Thoracic aorta (tissue), 2 donors: ENCODE measurements around the gene LILRB5. TPM values are rescaled to one million over a fixed set of nuclear protein-coding genes. Genes with fewer than 3 reads are reported as not detected.
"Not testable (repeated sequence)": the region's sequence is repeated elsewhere in the genome, so short reads cannot be mapped to it uniquely, and the experiment has no call there.

Experiments used
- ATAC-seq: fragments of 150-250 bp; one replicate; pipeline ENCODE4 v1.8.0; 2017; ENCODE audit warnings: low read depth; ENCODE audit not compliant: insufficient number of reproducible peaks, low FRiP score
- DNase-seq: peaks from one replicate; pipeline ENCODE4 v3.0.0-alpha.2; 2020; ENCODE audit warnings: low spot score
- H3K27ac ChIP-seq, 2 donors: fragments of 200-600 bp; sonication (generic); 1 replicate in 1 of 2; 2 replicates in 1 of 2; pipeline ENCODE4 v1.5.1; 2016; ENCODE audit warnings: mild to moderate bottlenecking in 2 of 2, moderate library complexity in 2 of 2
- H3K27me3 ChIP-seq: fragments of 200-600 bp; sonication (generic); replicated peaks from 2 replicates; pipeline ENCODE4 v1.6.0; 2016; ENCODE audit warnings: mild to moderate bottlenecking; ENCODE audit not compliant: insufficient read depth
- H3K36me3 ChIP-seq: fragments of 200-600 bp; sonication (generic); one replicate; pipeline ENCODE4 v1.5.1; 2016
- H3K4me1 ChIP-seq, 2 donors: fragments of 200-600 bp; sonication (generic); 1 replicate in 1 of 2; 2 replicates in 1 of 2; pipeline versions ENCODE4 v1.5.1 to v1.6.0; 2016; ENCODE audit warnings: low read depth in 2 of 2, mild to moderate bottlenecking in 1 of 2; ENCODE audit not compliant: control insufficient read depth in 1 of 2
- H3K4me3 ChIP-seq: fragments of 200-600 bp; sonication (generic); 2 replicates; pipeline ENCODE4 v1.5.1; 2016; ENCODE audit warnings: mild to moderate bottlenecking
- H3K9me3 ChIP-seq: fragments of 200-600 bp; sonication (generic); 2 replicates; pipeline ENCODE4 v1.5.1; 2016
- total RNA-seq, 2 donors: library from RNA; depleted of rRNA; stranded (reverse); fragments of >200 nt; gene quantifications; one replicate each; pipeline versions ENCODE4 v1.1.0 to v1.2.3, GENCODE V29; 2016
- TF ChIP-seq, protein P1 (sequence below): fragments of 200-600 bp; sonication (generic); IDR thresholded peaks from one replicate; pipeline ENCODE4 v1.5.1; 2019; ENCODE audit warnings: antibody characterized with exemption

The LILRB5 gene
- total RNA-seq, 2 donors from 2014 or later: 17.6 to 60.4 TPM

GRCh38 chr19:54247106-54247930, 9.8 kb downstream of the LILRB5 start:
- H3K9me3 ChIP-seq: no peaks in the 10 kb centered on the region
- no peak overlapping the region for H3K27ac ChIP-seq
- no peak for DNase-seq
- TF ChIP-seq, protein P1, sequence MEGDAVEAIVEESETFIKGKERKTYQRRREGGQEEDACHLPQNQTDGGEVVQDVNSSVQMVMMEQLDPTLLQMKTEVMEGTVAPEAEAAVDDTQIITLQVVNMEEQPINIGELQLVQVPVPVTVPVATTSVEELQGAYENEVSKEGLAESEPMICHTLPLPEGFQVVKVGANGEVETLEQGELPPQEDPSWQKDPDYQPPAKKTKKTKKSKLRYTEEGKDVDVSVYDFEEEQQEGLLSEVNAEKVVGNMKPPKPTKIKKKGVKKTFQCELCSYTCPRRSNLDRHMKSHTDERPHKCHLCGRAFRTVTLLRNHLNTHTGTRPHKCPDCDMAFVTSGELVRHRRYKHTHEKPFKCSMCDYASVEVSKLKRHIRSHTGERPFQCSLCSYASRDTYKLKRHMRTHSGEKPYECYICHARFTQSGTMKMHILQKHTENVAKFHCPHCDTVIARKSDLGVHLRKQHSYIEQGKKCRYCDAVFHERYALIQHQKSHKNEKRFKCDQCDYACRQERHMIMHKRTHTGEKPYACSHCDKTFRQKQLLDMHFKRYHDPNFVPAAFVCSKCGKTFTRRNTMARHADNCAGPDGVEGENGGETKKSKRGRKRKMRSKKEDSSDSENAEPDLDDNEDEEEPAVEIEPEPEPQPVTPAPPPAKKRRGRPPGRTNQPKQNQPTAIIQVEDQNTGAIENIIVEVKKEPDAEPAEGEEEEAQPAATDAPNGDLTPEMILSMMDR: no peak
- H3K4me3 ChIP-seq: no peak overlapping the region
- no peak for ATAC-seq
- H3K36me3 ChIP-seq: no peaks in the 10 kb centered on the region
- H3K27me3 ChIP-seq: no peaks in the 10 kb centered on the region
- no peaks in the 10 kb centered on the region for H3K4me1 ChIP-seq

DNA sequence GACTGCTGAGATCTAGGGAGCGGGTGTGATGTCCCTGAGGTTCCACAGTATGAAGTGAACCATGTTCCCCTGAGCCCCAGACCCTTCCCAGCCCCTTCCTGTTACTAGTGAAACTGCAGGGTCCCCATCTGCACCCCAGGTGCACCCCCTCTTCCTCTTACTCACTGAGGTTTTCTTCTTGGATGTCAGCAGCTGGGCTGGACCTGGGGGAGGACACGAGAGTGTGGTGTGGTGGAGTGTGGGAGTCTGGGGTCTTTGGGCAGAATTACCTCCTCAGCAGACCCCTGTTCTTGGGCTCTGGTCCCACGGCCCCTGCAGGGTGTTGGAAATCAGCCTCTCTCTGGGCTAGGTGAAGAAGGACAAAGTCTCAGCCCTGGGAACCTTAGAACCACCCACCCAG, 11.1 kb downstream of the LILRB5 start:
- Histone ChIP-seq H3K4me1 (no peaks in the 10 kb centered on the region), H3K27me3 (no peaks in the 10 kb centered on the region), H3K9me3 (no peaks in the 10 kb centered on the region), H3K27ac (no peak overlapping the region), H3K4me3 (no peak overlapping the region), H3K36me3 (no peaks in the 10 kb centered on the region)
- ATAC-seq (no peak), DNase-seq (no peak)
- TF ChIP-seq, protein P1: no peak

- H3K9me3 ChIP-seq, H3K36me3 ChIP-seq, H3K4me1 ChIP-seq, DNase-seq, ATAC-seq, H3K27ac ChIP-seq, H3K4me3 ChIP-seq, H3K27me3 ChIP-seq: not testable (repeated sequence)
Observed at GRCh38 chr19:54243809-54244208, 13.3 kb downstream of the LILRB5 start.

DNA sequence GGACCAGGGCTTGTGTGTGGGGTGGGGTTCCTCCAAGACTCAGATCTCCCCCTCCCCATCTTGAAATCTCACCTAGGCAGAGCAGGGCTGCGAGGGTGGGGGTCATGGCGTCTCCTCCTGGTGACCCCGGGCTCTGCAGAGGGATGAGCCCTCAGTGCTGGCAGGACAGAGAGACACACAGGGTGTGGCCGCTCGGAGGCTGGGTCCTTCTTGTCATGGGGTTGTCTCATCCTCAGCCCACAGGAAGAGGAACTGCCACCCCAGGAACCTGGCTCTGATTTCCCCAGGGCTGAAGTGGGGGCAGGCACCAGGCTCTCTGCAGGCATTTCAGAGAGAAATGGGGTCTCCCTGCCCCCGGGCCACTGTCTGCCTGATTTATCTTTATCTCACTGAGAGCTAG, 14.4 kb downstream of the LILRB5 start, which contains the start of gene LILRA6:
Gene LILRA6, minus strand, starts transcription at position 145 of the 400 bp plus-strand sequence.
- not testable (repeated sequence) for H3K27me3 ChIP-seq, H3K36me3 ChIP-seq, DNase-seq, H3K27ac ChIP-seq, ATAC-seq, H3K9me3 ChIP-seq, H3K4me1 ChIP-seq, H3K4me3 ChIP-seq

DNA sequence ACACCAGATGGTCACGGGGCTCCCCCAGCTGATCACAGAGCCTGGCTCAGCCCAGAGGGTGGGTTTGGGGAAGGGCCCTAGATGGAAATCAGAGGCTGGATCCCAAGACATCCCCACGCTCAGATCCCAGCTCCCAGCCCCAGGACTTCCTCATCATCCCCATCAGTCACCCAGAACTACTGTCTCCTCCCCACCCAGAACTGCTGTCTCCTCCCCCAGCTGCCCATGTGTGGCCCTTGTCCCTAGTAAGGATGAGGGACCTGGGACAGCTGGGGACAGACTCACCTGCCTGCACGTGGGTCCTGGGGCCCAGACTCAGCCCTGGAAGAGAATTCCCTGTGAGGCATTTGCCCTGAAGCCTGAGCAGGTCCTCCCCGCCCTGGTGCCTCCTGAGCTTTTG, 14.8 kb downstream of the LILRB5 start:
- H3K27ac ChIP-seq, H3K4me3 ChIP-seq, H3K9me3 ChIP-seq, ATAC-seq, H3K27me3 ChIP-seq, DNase-seq, H3K36me3 ChIP-seq, H3K4me1 ChIP-seq: not testable (repeated sequence)

DNA sequence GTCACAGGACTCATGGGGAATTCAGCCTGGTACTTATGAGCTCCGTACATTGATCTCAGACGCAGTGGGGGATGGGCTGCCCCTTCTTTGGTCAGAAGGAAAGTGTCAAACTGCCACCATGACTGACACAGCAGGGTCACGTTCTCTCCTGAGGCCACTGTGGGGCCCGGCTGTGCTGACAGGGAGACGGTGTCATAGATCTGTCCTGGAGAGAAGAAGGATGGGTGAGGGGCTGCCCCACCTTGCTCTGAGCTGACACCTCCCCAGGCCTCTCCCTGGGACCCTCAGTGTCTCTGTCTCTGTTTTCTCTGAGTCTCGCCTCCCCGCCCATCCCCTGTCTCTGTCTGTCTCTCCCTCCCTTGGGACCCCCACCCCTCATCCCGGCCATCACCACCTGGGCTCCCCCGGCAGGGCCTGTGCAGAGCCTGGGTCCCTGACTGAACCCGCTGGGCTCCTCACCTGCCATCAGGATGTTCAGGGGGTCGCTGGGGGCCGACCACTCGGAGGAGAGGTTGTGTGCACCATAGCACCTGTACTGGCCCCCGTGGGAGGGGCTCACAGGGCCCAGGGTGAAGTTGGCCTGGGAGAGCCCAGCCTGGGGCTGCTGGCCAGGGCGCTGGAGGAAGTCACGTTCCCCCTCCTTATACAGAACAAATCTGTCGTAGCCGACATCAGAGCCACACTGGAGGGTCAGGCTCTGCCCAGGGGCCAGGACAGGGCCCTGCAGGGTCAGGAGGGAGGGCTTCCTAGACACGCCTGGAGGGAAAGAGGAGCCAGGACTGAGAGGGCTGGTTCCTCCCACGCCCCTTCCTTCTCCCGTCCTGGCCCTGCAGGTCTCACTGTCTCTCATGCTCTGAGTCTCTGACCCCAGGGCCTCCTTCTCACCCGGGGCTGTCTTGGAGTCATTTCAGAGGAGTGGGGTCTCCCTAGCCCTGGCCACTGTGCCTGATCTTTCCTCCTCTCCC, 16.4 kb downstream of the LILRB5 start:
- H3K27me3 ChIP-seq, H3K27ac ChIP-seq, H3K36me3 ChIP-seq, DNase-seq, H3K9me3 ChIP-seq, H3K4me1 ChIP-seq, H3K4me3 ChIP-seq, ATAC-seq: not testable (repeated sequence)

GRCh38 chr19:54239491-54240371, 17.3 kb downstream of the LILRB5 start:
- not testable (repeated sequence) for DNase-seq, H3K27me3 ChIP-seq, H3K4me1 ChIP-seq, ATAC-seq, H3K4me3 ChIP-seq, H3K27ac ChIP-seq, H3K36me3 ChIP-seq, H3K9me3 ChIP-seq
